Limb (tissue), 2 donors: ENCODE measurements around the gene SLC38A1.

Experiments
- DNase-seq, 2 donors: peaks; one replicate each; pipeline ENCODE4 v3.0.0-alpha.2; 2016; ENCODE audit errors: extremely low spot score in 2 of 2

Gene SLC38A1

DNA sequence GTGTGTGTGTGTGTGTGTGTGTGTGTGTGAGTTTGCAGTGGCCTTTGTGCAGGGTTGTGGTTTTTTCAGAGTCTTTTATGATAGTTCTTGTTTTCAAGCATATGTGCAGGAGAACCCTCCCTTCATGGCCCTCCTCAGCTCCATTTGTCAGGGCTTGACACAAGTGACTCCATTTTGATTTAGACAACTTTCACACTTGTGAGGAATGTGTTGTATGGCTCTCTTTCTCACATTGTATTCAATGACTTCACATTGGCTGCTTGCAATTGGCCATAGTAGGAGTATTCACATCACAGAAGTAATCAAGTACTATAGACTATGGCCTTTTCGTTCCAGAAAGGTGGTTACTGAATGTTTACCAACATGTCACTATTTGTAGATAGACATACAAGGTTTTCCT lies 133.1 kb downstream of the SLC38A1 start:
- no peak for DNase-seq

DNA sequence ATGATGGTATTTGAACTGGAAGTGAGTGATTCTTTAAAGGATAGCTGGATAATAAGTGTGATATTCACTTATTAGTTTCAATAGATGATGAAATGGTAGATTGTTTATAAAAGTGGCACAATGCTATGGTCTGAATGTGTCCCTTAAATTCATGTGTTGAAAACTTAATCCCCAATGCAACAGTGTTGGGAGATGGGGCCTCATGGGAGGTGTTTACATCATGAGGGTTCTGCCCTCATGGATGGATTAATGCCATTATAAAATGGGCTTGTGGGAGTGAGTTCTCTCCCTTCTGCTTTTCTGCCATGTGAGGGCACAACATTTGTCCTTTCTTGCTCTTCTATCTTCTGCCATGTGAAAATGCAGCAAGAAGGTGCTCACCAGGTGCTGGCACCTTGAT lies 134.0 kb downstream of the SLC38A1 start:
- no peak for DNase-seq

DNA sequence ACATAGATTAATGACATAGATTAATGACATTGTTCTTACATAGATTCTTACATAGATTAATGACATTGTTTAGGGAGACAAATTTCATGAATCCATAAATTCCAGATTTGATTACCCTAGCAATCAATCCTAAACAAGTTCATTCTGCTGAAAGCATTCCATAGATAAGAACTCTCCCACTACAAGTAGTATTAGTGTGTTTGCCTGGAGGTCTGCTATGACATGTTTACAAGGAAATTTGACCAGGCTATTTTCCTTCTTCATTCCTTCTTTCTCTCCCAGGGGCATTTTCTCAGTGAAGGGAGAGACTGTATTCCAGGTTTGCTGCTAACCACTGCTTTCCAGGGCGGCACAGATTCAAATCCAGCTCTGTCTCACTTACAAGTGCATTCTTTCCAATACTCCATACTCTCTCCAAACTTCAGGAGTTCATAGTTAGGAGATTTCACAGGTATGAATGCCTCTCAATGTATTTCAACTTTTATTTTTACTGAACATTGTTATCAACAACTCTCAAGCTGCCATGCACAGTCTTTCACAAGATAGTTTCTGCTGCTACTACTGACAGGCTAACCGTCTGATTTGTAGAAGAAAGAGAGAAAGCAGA lies 134.5 kb downstream of the SLC38A1 start:
- DNase-seq: no peak

DNA sequence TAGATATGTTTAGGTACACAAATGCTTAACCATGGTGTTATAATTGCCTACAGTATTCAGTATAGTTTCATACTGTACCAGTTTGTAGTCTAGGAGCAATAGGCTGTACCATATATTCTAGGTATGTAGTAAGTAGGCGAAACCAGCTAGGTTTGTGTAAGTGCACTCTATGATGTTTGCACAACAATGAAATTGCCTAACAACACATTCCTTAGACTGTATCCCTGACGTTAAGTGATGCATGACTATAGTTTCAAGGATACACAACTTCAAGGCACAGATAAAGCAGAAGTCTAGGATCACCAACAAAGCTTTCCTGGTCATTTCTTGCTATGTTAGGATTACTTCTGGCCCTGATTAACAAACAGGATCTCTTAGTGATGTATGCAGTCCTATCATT lies 135.1 kb downstream of the SLC38A1 start:
- no peak for DNase-seq
